Loucy (cell line): ENCODE data around the gene AQP3.

ENCODE experiments used
- H2AFZ ChIP-seq: fragments of 200-600 bp; sonication (generic); 2 replicates; pipeline ENCODE4 v1.6.0; 2016; ENCODE audit warnings: antibody characterized with exemption, mild to moderate bottlenecking, low read length, moderate library complexity
- H3F3A ChIP-seq: fragments of 200-600 bp; 2 replicates; pipeline ENCODE4 v1.6.0; 2016; ENCODE audit warnings: antibody characterized with exemption, low read depth, mild to moderate bottlenecking
- H3K27me3 ChIP-seq: fragments of 200-600 bp; sonication (generic); 2 replicates; pipeline ENCODE4 v1.6.1; 2014; ENCODE audit warnings: low read length, mild to moderate bottlenecking; ENCODE audit not compliant: insufficient read depth, poor library complexity, severe bottlenecking
- H3K36me3 ChIP-seq: fragments of 200-600 bp; sonication (generic); 2 replicates; pipeline ENCODE4 v1.6.1; 2016; ENCODE audit warnings: low read length; ENCODE audit not compliant: insufficient read depth
- H3K4me1 ChIP-seq: fragments of 200-600 bp; sonication (generic); 2 replicates; pipeline ENCODE4 v1.5.1; 2014; ENCODE audit warnings: low read length, mild to moderate bottlenecking; ENCODE audit not compliant: insufficient read depth, poor library complexity, severe bottlenecking
- H3K4me2 ChIP-seq: fragments of 200-600 bp; sonication (generic); 2 replicates; pipeline ENCODE4 v1.6.0; 2014; ENCODE audit warnings: antibody characterized with exemption, low read length, low read depth, mild to moderate bottlenecking; ENCODE audit not compliant: poor library complexity, severe bottlenecking
- H3K4me3 ChIP-seq: fragments of 200-600 bp; sonication (generic); 2 replicates; pipeline ENCODE4 v1.5.1; 2014; ENCODE audit warnings: low read length, mild to moderate bottlenecking, mixed read lengths; ENCODE audit not compliant: poor library complexity, severe bottlenecking
- H3K79me2 ChIP-seq: fragments of 200-600 bp; sonication (generic); 2 replicates; pipeline ENCODE4 v1.6.1; 2014; ENCODE audit warnings: low read length; ENCODE audit not compliant: insufficient read depth
- H3K9ac ChIP-seq: fragments of 200-600 bp; sonication (generic); 2 replicates; pipeline ENCODE4 v1.6.0; 2014; ENCODE audit warnings: mild to moderate bottlenecking, low read depth, low read length, moderate library complexity; ENCODE audit not compliant: poor library complexity, severe bottlenecking
- H3K9me2 ChIP-seq: fragments of 200-600 bp; sonication (generic); replicated peaks from 2 replicates; pipeline ENCODE4 v1.6.1; 2016; ENCODE audit warnings: low read depth, low read length, mixed read lengths
- H3K9me3 ChIP-seq: fragments of 200-600 bp; sonication (generic); 2 replicates; pipeline ENCODE4 v1.6.1; 2014; ENCODE audit warnings: mild to moderate bottlenecking, antibody characterized with exemption, low read length, low read depth; ENCODE audit not compliant: insufficient read depth
- H4K20me1 ChIP-seq: fragments of 200-600 bp; sonication (generic); 2 replicates; pipeline ENCODE4 v1.6.0; 2014; ENCODE audit warnings: antibody characterized with exemption, low read length, mild to moderate bottlenecking; ENCODE audit not compliant: insufficient read depth, poor library complexity, severe bottlenecking
- CTCF ChIP-seq: fragments of 200-600 bp; sonication (generic); conservative IDR thresholded peaks from 2 replicates; pipeline ENCODE4 v1.5.1; 2014; ENCODE audit warnings: mild to moderate bottlenecking, antibody characterized with exemption, low read length
- EZH2phosphoT487 ChIP-seq: fragments of 200-600 bp; IDR thresholded peaks from 2 replicates; pipeline ENCODE4 v1.6.1; 2018; ENCODE audit warnings: antibody characterized with exemption, mild to moderate bottlenecking, moderate library complexity, borderline replicate concordance

AQP3 gene

GRCh38 chr9:33415501-33416038 lies 31.8 kb downstream of the AQP3 start:
- Histone ChIP-seq H3K4me3 (peak overlapping the region; percentile 14), H3K9ac (no peak overlapping the region), H3F3A (no peaks in the 10 kb centered on the region), H3K4me1 (peaks cover 3% of the 10 kb centered on the region), H4K20me1 (no peaks in the 10 kb centered on the region), H3K9me2 (no peaks in the 10 kb centered on the region), H3K9me3 (no peaks in the 10 kb centered on the region), H3K4me2 (peak overlapping the region; percentile 53), H3K79me2 (no peaks in the 10 kb centered on the region), H2AFZ (peak overlapping the region; percentile 85), H3K27me3 (no peaks in the 10 kb centered on the region), H3K36me3 (no peaks in the 10 kb centered on the region)
- TF ChIP-seq EZH2phosphoT487 (no peak), CTCF (peak; percentile 93)

DNA sequence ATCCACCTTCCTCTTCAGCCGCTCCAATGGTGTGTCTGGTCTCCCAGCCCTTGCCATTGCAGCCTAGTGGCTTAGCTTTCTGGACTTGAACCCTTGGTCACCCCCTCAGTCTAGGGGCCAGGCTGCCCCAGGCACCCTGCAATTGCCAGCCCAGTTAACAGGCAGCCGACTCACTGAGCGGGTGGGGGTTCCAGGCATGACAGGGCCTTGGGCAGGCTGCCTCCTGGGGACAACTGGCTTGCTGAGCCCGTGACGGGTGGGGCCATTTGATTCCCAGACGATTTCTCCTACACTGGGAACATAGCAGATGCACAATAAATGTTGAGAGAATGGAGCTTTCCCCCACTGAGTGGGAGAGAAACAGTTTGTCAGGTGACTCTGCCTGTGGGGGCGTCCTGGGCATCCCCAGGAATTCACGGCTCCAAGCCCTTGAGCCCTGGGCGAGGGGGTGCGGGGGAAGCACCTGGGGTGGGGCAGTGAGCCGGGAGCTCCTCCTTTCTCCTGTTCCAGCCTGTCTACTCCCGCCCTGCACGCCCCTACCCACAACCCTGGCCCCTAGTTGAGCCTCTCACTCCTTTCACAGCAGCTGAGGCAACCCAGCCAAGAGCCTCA lies 32.4 kb downstream of the AQP3 start:
- H3K9ac ChIP-seq: no peak overlapping the region
- H3K4me3 ChIP-seq: no peak overlapping the region
- no peaks in the 10 kb centered on the region for H3K9me3 ChIP-seq
- no peaks in the 10 kb centered on the region for H3K9me2 ChIP-seq
- no peaks in the 10 kb centered on the region for H3F3A ChIP-seq
- H2AFZ ChIP-seq: peak overlapping the region; percentile 85; the same call in 1 of the 2 replicates
- H3K79me2 ChIP-seq: no peaks in the 10 kb centered on the region
- no peaks in the 10 kb centered on the region for H4K20me1 ChIP-seq
- no peak for TF ChIP-seq EZH2phosphoT487
- H3K36me3 ChIP-seq: no peaks in the 10 kb centered on the region
- no peaks in the 10 kb centered on the region for H3K27me3 ChIP-seq
- no peak overlapping the region for H3K4me2 ChIP-seq
- peaks cover 3% of the 10 kb centered on the region for H3K4me1 ChIP-seq

DNA sequence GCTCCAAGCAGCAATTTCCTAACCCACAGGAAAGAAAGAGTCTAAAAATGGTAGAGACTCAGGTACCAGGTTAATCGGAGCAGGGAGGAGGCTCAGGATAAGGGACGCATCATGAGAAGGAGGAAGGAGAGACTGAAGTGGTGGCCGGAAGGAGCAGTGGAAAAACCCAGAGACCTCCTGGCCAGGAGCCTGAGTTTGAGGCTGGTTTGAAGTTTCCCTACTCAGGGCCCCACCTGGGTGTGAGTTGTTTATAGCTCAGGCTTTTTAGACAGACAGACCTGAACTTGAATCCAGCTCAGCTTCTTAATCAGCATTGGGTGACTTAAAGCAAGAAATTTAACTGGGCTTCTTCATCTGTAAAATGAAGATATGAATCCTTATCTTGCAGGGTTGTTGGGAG lies 33.1 kb downstream of the AQP3 start:
- Histone ChIP-seq H3K36me3 (no peaks in the 10 kb centered on the region), H4K20me1 (no peaks in the 10 kb centered on the region), H3K27me3 (no peaks in the 10 kb centered on the region), H3K4me2 (no peak overlapping the region), H3K79me2 (no peaks in the 10 kb centered on the region), H3K9me2 (no peaks in the 10 kb centered on the region), H3K9me3 (no peaks in the 10 kb centered on the region), H3F3A (no peaks in the 10 kb centered on the region), H2AFZ (peak overlapping the region; percentile 4; the same call in 1 of the 2 replicates), H3K4me1 (peaks cover 3% of the 10 kb centered on the region), H3K4me3 (no peak overlapping the region), H3K9ac (no peak overlapping the region)
- TF ChIP-seq CTCF (no peak), EZH2phosphoT487 (no peak)

DNA sequence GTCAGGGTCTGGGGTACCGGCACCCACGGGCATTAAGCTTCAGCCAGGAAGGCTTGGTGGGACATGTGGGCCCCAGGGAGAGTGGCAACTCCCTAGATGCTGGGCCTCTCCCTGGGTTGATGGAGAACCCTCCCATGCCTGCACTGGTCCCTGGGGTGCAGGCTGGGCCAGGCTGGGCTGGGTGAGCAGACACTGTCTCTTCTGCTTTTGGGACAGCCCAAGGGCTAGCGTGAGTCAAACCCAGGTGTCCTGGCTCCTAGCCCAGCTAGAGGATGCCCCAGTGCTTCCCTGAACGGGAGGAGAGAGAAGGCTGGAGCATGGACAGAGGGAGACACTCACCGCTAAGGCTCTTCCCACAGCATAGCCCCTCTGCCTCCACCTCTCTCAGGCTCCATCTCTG lies 39.3 kb downstream of the AQP3 start:
- Histone ChIP-seq H3K9me3 (no peaks in the 10 kb centered on the region), H3K36me3 (no peaks in the 10 kb centered on the region)

More for the DNA sequence above, 39.3 kb downstream of the AQP3 start:
- no peaks in the 10 kb centered on the region for H4K20me1 ChIP-seq
- no peak overlapping the region for H3K9ac ChIP-seq
- H3K27me3 ChIP-seq: no peaks in the 10 kb centered on the region
- H3K4me3 ChIP-seq: no peak overlapping the region
- H3K79me2 ChIP-seq: no peaks in the 10 kb centered on the region
- no peak overlapping the region for H2AFZ ChIP-seq
- no peaks in the 10 kb centered on the region for H3F3A ChIP-seq
- H3K9me2 ChIP-seq: no peaks in the 10 kb centered on the region
- H3K4me1 ChIP-seq: no peaks in the 10 kb centered on the region
- TF ChIP-seq EZH2phosphoT487 (no peak), CTCF (no peak)
- no peak overlapping the region for H3K4me2 ChIP-seq
